ENCODE results near the gene STAT3. TPM values are rescaled to one million over a fixed set of nuclear protein-coding genes. Genes with fewer than 3 reads are reported as not detected.
"Not testable (repeated sequence)": the region's sequence is repeated elsewhere in the genome, so short reads cannot be mapped to it uniquely, and the experiment has no call there.

The STAT3 gene
- total RNA-seq = 100 to 1,000 TPM; 189 to 505 TPM

DNA sequence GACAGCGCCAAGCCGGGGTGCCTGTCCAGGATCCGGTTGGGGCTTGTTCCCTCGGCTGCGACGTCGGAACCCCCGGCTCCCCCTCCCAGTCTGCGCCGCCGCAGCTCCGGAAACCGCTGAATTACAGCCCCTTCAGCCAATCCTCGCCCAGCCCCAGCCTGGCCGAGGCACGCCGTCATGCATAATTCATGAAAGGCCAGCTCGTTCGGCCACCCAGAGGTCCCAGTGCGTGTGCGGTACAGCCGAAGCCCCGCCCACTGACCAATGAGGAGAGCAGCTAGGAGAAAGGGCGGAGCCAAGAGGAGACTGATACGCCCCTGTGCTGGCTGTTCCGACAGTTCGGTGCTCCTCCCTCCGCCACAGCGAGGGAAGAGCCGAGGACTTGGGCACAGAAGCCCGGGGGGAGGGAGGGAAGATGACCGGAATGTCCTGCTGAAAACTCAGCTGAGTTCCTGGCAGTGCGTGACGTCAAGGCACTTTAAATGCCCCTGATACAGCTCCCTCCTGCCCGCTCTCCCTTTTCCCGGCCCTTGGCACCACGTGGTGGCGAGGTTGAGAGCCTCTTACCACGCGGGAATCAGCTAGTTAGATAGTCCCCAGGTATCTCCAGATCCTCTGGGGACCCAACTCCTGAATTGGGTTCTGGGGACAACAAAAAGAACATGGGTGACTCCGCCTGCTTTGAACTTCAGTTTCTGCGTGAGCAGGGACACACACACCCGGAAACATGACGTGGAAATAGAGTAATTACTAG lies at the start of gene STAT3:
STAT3 (minus strand) TSS at position 62 of the 754 bp plus-strand sequence. CDS start 39,926 bp downstream, outside the sequence.
- Mint-ChIP-seq H3K9me3 (peaks cover 0 to 4% of the 10 kb centered on the region in 2 donors), H3K36me3 (peaks cover 14 to 35% of the 10 kb centered on the region in 2 donors), H3K27ac (peak within 1 kb of the TSS; percentile 98 to 100)
- DNase-seq (ENCODE audit: low spot score in 2 of 2) (peak; percentile 99 to 100), ATAC-seq (peak; percentile 86)

DNA sequence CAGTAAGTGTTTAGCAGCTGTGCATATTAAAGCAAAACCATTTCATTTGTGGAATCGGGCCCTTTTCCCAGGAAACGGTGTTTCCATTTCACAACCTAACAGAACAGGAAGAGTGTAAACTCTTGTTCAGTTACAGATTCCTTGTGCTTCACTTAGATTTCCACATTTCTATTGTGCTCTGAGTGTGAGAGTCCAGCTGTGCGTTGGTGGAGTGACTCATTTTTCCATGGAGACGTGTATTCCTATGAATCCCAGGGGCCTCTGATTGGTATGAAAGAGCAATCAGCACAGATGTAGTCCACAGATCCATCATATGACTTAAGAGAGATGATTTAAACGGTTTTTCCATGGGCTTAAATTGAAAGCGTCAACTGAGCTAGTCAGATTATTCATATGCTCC lies 48.1 kb upstream of the STAT3 start:
- Mint-ChIP-seq H3K27ac (no peak overlapping the region), H3K36me3 (no peaks in the 10 kb centered on the region), H3K9me3 (no peaks in the 10 kb centered on the region)
- DNase-seq (ENCODE audit: low spot score in 2 of 2) (no peak), ATAC-seq (no peak)

DNA sequence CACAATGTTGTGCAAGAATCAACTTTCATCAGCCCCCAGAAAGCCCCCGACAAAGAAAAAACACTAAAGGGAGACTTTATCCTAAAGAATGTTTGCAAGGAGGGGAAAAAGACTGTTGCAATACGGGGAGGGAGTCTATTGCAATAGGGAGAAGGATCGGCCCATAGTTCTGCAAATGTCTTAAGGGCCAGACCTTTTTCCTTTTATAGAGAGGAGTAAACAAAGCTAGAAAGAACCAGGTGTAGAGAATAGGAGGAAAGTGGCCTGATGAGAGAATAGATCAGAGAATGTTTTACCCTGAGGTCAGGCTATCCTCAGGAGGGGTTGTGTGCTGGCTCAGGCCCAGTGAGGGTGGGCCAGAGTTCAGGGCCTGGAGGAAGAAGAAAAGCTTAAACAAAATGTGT lies 43.5 kb upstream of the STAT3 start:
- DNase-seq (ENCODE audit: low spot score in 2 of 2) (no peak), ATAC-seq (no peak)
- Mint-ChIP-seq H3K9me3 (no peaks in the 10 kb centered on the region), H3K27ac (no peak overlapping the region), H3K36me3 (no peaks in the 10 kb centered on the region)

DNA sequence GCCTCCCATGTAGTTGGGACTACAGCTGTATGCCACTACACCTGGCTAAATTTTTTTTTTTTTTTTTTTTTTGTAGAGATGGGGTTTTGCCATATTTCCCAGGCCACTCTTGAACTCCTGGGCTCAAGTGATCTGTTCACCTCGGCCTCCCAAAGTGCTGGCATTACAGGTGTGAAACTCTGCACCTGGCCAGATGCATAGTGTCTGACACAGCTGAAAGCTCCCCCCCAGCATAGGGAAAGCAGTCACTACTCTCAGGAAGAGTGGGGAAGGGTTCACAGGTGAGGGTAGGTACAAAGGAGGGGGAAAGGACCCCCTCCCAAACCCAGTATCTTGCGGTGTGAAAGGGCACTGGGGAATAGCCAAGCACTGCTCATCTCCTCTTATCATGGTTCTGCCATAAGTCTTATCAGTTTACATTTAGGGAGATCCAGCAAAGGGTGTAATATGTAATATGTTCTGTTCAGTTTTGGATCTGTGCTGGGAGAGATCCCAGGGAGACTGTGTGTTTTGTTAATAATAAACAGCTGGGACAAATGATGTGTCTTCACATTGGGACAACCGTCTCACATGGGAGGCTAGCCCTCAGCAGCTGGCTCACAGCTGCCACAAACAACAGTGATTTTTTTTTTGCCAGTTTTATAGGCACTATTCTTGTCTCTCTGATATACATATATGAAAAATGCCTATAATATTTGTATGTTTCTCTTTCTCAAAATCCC lies 41.6 kb upstream of the STAT3 start:
- DNase-seq (ENCODE audit: low spot score in 2 of 2) = no peak
- ATAC-seq = no peak
- H3K9me3 Mint-ChIP-seq = no peaks in the 10 kb centered on the region
- H3K27ac Mint-ChIP-seq = no peak overlapping the region
- H3K36me3 Mint-ChIP-seq = no peaks in the 10 kb centered on the region

DNA sequence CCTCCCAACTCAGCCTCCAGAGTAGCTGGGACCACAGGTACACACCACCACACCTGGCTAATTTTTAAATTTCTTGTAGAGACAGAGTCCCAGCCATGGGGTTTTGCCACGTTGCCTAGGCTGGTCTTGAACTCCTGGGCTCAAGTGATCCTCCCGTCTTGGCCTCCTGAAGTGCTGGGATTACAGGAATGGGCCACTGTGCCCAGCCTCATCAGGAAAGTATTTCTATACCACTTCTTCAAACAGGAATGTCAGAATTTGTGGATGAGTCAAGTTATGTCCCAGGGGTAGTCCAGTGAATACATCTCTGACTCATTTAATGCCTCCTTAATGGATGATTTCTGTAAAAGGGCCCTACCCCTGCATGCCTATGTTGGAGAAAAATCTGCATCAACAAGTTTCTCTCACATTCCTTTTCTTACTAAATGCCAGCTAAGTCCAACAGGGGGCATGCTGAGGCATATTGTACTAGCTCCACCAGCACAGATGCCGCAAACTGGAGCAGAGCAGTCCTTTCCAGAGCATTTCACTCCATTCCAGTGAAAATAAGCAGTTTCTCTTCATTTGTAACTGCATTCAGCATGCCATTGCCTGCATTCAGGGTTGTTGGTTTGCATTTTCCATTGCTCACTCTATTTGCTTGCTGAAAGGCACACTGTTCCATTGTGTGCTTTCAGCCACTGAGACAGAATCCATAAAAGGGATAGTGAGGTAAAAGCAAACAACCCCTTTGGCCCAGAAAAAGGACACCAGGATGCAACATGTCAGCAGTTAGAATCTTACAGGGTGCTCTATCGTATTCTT lies 40.1 kb upstream of the STAT3 start:
- Mint-ChIP-seq H3K27ac (no peak overlapping the region), H3K9me3 (no peaks in the 10 kb centered on the region), H3K36me3 (no peaks in the 10 kb centered on the region)
- DNase-seq (ENCODE audit: low spot score in 2 of 2) (peak in 1 of 2 donors; percentile 31), ATAC-seq (peak; percentile 66 to 73)

DNA sequence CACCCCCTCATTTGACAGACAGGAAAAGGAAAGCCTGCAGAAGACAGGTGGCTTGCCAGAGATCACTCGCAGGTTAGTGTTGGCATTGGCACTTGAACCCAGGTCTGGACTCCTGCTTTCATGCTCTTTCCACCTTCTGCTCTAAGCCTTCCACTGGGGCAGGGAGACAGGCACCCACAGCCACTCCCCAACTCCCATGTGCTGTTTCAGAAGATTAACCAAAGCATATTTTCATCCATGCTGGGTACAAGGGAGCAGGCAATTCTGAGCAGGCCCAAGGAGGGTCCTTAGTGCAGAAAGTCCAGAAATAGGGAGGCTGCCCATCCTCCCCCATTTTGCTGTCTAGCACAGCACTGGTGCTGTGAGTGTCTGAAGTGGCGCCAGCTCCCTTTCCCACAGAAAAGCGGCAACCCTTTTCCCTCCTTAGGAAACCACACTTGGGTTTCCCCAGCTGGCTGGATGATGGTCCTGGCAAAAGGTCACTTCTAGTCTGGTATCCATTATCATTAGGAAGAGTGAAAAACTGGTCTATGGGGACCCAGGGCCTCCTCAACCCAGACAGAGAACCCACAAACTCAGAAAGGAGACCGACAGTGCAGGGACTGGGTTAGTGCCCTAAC lies 36.9 kb upstream of the STAT3 start:
- no peak overlapping the region for H3K27ac Mint-ChIP-seq
- H3K9me3 Mint-ChIP-seq = no peaks in the 10 kb centered on the region
- no peak for DNase-seq (ENCODE audit: low spot score in 2 of 2)
- no peaks in the 10 kb centered on the region for H3K36me3 Mint-ChIP-seq
- no peak for ATAC-seq

DNA sequence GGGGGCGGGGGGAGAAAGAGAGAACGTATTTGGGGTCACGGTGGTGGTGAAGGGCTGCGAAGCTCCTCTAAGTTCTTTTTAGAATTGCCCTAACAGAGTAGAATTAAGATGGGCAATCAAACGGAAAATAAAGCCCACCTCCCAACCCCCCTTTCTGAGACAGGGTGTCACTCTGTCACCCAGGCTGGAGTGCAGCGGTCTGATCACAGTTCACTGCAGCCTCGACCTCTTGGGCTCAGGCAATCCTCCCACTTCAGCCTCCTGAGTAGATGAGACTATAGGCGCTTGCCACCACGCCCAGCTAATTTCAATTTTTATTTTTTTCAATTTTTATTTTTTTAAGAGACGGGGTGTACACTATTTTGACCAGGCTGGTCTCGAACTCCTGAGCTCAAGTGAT lies 35.5 kb upstream of the STAT3 start:
- Mint-ChIP-seq H3K36me3 (no peaks in the 10 kb centered on the region), H3K27ac (no peak overlapping the region), H3K9me3 (no peaks in the 10 kb centered on the region)
- ATAC-seq = no peak
- no peak for DNase-seq (ENCODE audit: low spot score in 2 of 2)

DNA sequence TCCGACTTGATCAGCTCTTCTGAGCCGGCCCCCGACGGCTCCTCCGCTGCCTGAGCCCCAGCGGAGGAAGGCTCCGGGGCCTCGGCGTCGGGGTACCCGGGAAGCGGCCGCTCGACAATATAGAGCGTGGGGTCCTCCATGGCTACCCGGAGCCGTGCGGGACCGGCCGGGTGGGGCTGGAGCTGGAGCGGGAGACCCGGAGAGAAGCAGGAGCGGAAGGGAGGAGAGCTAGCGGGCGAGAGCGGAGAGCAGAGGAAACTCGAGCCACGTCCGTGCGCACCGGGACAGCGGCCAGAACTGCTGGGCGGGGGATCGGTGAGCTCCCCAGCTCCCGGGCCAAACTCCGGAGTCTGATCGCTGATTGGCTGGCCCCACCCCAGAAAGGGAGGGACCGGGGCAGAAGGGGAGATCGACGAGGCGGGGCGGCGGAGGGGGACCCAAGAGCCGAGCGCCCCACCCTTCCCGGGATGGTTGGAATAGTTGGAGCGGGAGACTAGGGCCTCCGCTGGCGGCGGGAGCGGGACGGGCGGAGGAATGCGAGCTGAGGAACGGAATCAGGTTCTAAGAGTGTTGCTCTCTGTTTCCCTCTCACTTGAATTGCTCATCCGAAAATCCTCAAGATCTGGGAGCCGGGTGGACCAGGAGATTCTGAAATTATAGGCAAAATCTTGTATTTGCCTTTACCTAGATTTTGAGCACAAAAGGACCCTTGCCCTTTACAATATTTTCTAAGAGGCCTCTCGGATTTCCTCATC lies 34.9 kb upstream of the STAT3 start, which contains the start of gene CAVIN1:
CAVIN1 (minus strand) TSS at position 299 of the 755 bp plus-strand sequence; CDS start at position 140, 159 bp downstream.
- DNase-seq (ENCODE audit: low spot score in 2 of 2) = peak in 1 of 2 donors; percentile 51
- no peaks in the 10 kb centered on the region for H3K9me3 Mint-ChIP-seq

DNA sequence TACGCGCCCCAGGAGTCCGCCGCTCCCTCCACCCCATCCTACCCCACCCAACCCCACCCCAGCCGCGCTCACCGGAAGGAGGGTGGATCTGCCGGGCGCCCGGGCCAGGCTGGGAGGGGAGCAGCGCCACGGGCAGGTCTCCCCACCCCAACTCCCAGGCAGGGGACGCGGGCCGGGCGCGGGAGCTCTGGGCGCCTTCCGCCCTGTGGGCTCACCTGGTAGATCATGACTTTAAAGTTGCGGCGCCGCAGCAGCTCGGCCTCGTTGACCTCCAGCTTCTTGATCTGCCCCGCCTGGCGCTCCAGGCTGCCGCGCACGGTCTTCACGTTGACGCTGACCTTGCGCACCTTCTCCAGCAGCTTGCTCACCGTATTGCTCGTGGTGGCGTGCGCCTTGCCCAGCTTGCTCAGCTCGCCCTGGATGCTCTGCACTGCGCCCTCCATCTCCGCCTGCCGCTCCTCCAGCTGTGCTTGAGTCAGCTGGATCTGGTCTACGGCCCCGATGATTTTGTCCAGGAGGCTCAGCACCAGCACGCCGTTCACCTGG lies 34.2 kb upstream of the STAT3 start:
- H3K9me3 Mint-ChIP-seq = no peaks in the 10 kb centered on the region
- no peak overlapping the region for H3K27ac Mint-ChIP-seq
- no peaks in the 10 kb centered on the region for H3K36me3 Mint-ChIP-seq
- ATAC-seq (peak; percentile 66 to 69), DNase-seq (ENCODE audit: low spot score in 2 of 2) (peak in 1 of 2 donors; percentile 37)

More for the DNA sequence above, 34.9 kb upstream of the STAT3 start, which contains the start of gene CAVIN1:
- ATAC-seq = peak; percentile 35 to 77
- Mint-ChIP-seq H3K27ac (no peak within 1 kb of the TSS), H3K36me3 (no peaks in the 10 kb centered on the region)

DNA sequence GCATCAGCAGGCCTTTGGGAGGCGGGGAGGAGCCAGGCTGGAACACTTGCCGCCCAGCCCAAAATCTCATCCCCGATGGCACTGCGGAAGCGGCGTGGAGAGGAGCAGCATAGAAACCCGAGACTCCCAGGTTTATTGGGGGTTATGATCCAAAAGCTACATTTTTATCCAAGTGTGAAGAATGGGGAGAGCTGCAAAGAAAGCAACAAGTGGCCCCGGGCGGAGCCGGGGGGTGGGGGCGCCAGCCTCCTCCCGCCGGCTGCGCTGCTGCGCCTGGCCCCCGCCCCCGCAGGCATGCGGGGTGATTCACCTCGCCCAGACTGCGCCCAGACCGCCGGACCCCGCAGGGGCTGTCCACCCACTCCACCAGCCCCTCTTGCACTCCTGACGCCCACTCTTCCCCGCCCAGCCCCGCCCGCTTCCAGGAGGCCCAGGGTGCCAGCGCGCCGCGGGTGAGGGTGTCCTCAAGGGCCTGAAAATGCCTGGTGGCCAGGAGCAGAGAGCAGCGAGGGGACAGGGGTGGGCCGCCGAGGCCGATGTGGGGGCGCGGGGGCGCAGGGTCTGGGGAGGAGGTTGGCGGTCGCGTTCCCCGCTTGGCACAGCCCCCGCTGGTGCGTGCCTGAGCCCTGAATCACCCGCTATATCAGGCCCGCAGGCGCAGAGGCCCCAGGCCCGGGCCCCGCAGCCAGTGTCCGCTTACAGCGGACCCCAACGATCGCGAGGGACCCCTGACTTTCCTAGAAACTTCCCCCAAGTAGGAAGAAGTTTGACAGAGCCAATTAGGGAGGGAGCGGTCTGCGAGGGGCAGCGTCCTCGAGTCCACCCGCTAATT lies 33.5 kb upstream of the STAT3 start:
- H3K27ac Mint-ChIP-seq = no peak overlapping the region
- H3K36me3 Mint-ChIP-seq = no peaks in the 10 kb centered on the region
- H3K9me3 Mint-ChIP-seq = no peaks in the 10 kb centered on the region
- DNase-seq (ENCODE audit: low spot score in 2 of 2) (no peak), ATAC-seq (peak; percentile 26 to 55)

DNA sequence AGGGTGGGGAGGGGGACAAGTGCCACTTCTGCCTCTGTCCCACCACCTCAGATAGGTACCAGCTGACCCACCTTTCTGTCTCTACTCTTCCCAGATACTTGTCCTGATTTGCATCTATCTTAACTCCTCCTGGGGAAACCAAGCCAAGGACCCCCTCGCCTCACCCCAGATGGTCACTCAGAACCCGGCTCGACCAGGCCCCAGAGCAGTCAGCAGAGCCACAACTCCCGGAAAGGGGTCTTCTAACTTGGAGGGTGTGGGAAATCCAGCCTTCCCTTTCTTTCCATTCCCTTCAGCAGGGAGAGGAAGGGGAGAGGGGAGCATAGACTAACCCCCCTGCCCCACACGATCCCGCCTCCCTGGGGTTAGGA lies 32.9 kb upstream of the STAT3 start:
- ATAC-seq (no peak), DNase-seq (ENCODE audit: low spot score in 2 of 2) (no peak)
- H3K27ac Mint-ChIP-seq = no peak overlapping the region
- H3K9me3 Mint-ChIP-seq = no peaks in the 10 kb centered on the region
- no peaks in the 10 kb centered on the region for H3K36me3 Mint-ChIP-seq

DNA sequence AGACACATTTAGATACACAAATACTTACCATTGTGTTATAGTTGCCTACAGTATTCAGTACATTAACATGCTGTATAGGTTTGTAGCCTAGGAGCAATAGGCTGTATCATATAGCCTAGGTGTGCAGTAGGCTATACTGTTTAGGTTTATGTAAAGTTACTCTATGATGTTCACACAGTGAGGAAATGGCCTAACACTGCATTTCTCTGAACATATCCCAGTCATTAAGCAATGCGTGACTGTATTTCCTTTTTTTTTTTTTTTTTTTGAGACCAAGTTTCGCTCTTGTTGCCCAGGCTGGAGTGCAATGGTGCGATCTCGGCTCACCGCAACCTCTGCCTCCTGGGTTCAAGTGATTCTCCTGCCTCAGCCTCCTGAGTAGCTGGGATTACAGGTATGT lies 29.7 kb upstream of the STAT3 start:
- H3K27ac Mint-ChIP-seq; H3K9me3 Mint-ChIP-seq; ATAC-seq; DNase-seq (ENCODE audit: low spot score in 2 of 2); H3K36me3 Mint-ChIP-seq: not testable (repeated sequence)

DNA sequence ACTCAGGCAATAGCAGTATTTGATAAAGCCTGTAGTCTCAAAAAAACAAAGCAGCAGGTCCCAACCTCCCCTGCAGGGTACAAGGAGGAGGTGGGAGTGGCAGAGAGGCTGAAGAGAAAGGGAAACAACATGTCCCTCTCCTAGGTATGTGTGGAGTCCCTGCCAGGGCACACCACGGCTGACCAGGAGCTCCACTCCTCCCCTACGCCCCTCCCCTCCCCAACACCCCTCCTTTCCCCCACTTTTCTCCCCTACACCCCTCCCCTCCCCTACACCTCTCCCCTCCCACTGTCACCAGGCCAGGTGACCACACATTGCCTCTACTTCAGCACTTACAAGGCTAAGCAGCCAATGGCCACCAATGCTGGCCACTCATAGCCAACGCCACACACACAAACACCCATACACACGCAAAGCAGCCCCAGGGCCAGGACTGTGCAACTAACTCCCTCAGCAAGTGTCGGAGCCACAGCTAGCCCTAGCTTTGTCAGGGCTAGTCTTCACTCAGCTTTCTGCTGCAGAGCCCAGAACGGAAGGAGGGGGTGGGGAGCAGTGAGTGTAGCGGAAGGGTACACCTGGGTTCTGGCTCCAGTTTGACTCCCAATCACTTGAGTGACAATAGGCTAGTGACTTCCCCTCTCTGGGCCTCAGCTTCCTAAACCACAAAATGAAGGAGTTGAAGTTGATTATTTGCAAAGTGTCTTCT lies 26.6 kb upstream of the STAT3 start:
- Mint-ChIP-seq H3K36me3 (no peaks in the 10 kb centered on the region), H3K27ac (peak overlapping the region; percentile 31 to 71), H3K9me3 (no peaks in the 10 kb centered on the region)
- ATAC-seq (peak; percentile 90 to 96), DNase-seq (ENCODE audit: low spot score in 2 of 2) (peak; percentile 64 to 69)

DNA sequence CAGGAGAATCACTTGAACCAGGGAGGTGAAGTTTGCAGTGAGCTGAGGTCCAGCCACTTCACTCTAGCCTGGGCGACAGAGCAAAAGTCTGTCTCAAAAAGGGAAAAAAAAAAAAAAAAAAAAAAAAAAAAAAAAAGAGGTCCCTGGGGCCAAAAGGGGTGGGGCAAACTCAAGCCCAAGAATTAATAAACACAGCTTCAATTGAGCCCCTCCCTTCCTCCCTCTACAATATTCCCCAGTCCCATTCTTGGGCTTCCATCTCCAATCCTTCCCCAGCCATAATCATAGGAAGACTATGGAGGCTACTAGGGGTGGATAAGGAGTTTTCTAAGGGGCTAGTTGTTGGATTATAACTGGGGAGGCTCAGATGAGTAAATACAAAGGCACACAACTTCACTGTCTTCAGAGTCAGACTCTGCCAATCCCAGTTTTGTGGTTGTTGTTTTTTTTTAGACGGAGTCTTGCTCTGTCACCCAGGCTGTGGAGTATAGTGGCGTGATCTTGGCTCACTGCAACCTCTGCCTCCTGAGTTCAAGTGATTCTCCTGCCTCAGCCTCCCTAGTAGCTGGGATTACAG lies 25.3 kb upstream of the STAT3 start:
- Mint-ChIP-seq H3K27ac (no peak overlapping the region), H3K36me3 (no peaks in the 10 kb centered on the region), H3K9me3 (no peaks in the 10 kb centered on the region)
- DNase-seq (ENCODE audit: low spot score in 2 of 2) = no peak
- ATAC-seq = no peak
